NCI-H1048 (cell line): Measurements from ENCODE around the gene FAF2.

Experiments
- DNase-seq: peaks from one replicate; lab custom pipeline; 2025; lab: John Stamatoyannopoulos, UW

Gene FAF2

DNA sequence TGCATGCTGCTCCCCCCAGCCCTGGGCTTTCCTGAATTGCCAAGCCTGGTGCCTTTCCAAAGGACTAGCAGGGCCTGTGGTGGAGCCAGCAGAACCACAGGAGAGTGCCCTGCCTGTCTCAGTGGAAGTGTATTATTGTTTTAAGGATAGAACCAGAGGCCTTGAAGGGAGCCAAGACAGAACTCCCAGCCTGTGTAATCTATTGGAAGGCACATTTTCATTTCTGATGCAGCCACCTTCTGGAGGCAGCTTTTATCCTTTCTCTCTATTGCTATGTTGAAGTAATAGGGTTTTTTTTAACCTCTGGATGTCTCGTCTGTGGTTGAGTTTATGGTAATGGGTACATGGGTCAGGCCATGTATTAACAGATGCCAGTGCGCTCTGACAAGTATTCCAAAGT, 59.7 kb downstream of the FAF2 start:
- DNase-seq, result no peak

DNA sequence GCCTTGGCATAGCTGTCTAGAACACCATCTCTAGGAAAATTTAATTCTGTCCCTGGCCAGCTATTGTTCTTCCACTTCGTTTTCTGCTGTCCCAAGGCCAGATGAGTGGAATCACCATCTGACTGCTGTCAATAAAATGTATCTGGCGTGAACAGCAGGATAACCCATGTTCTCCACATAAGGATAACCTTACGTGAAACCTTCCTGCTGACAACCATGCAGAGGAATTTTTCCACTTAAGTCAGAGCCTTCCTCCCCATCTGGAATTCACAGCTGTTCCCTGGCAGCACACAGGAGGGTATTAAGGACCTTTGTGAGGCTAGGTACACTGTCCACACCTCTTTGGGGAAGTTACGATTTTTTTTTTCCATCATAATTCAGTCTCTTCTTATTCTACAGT, 60.4 kb downstream of the FAF2 start:
- no peak for DNase-seq

- no peak for DNase-seq
Observed at GRCh38 chr5:176513788-176514187, 65.6 kb downstream of the FAF2 start.

- no peak for DNase-seq
Observed at GRCh38 chr5:176514244-176514950, 66.2 kb downstream of the FAF2 start.

- DNase-seq, result no peak
Observed at GRCh38 chr5:176515396-176515795, 67.2 kb downstream of the FAF2 start.

GRCh38 chr5:176517053-176517661, 69.0 kb downstream of the FAF2 start:
- DNase-seq, result no peak

GRCh38 chr5:176519810-176520720, 71.9 kb downstream of the FAF2 start:
- DNase-seq, result no peak

- no peak for DNase-seq
Observed at GRCh38 chr5:176521286-176521685, 73.1 kb downstream of the FAF2 start.

DNA sequence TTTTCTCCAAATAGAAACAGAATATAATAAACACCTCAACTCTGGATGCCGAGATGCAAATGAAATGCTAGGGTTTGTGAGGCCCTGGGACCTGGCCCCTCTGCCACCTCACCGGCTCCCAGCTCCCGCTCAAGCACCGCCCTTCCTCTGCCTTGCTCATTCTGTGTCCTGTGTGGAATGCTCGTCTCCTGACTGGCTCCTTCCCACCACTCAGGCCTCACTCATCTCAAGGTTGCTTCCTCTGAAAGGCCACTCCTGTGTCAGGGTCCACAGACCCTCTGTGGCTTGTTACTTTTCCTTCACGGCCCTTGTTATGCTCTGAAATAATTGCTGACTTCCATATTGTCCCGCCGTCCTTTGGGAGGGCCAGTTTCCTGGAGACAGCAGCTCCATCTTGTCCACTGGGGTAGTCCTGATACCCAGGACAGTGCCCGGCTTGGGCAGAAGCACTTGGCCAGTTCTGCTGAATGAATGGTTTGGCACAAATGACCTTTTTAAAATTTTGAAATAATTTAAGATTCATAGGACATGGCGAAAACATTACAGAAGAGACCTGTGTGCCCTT, 73.6 kb downstream of the FAF2 start:
- DNase-seq, result no peak

DNA sequence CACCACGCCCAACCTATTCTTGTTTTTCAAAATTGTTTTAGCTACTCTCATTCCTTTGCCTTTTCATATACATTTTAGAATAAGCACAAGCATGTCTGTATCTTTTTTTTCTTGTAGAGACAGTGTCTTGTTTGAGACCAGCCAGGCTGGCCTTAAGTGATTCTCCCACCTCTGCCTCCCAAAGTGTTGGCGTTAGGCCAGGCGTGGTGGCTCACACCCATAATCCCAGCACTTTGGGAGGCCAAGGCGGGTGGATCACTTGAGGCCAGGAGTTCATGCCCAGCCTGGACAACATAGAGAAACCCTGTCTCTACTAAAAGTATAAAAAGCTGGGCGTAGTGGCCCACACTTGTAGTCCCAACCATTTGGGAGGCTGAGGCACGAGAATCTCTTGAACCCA, 76.0 kb downstream of the FAF2 start:
- DNase-seq, result no peak

DNA sequence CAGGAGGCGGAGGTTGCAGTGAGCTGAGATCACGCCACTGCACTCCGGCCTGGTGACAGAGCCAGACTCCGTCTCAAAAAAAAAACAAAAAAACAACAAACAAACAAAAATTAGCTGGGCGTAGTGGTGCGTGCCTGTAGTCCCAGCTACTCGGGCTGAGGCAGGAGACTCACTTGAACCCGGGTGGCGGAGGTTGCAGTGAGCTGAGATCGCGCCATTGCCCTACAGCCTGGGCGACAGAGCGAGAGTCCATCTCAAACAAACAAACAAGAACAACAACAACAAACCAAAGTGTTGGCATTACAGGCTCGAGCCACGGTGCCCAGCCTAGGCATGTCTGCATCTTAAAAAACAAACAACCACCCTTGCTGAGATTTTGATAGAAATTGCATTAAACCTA, 76.8 kb downstream of the FAF2 start:
- no peak for DNase-seq

DNA sequence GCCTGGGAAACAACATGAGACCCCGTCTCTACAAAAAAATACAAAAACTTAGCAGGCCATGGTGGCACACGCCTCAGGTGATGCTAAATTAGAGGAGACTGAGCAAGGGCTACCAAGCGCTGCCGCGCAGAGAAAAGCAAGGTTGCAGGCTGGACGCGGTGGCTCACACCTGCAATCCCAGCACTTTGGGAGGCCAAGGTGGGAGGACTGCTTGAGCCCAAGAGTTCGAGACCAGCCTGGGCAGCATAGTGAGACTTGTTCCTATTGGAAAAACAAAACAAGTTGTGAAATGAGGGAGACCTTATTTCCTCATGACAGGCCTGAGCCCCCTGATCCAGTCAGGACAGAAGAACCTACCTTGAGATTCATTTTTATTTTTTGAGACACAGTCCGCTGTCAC, 77.5 kb downstream of the FAF2 start:
- DNase-seq, result no peak

GRCh38 chr5:176526462-176526861, 78.3 kb downstream of the FAF2 start:
- no peak for DNase-seq

- DNase-seq, result no peak
Observed at GRCh38 chr5:176527246-176528222, 79.3 kb downstream of the FAF2 start.

DNA sequence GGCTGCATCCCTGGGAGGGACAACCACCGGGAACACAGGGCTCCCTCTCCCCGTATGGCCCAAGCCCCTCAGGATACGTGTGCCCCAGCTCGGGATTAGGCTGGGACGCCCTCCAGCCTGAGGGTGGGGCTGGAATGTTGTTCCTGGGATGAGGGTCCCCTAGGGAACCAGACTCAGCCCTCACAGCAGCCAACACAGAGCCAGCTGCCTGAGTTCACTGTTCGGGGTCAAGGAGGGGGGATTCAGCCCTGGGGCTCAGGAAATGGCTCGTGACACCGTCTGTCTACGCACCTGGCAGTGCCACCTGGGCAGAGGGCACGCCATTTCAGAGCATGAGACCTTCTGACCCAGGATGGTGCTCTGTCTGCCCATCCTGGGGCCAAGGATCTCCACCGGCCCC, 80.1 kb downstream of the FAF2 start:
- no peak for DNase-seq

DNA sequence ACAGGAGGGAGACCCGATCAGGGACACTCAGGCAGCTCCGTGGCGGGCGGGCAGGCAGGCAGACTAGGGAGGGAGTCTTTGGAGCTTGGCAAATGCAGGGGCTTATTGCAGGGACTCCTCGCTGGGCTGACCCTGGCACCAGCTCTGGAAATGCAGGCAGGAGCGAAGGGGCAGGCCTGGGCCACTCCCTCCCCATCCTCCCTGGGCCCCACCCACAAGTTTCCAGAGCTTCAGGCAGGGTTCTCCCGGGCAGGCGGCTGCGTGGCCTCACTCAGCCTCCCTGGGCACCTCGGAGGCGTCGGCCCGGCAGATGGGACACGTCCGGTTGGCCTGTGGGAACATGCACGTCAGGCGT, 80.6 kb downstream of the FAF2 start:
- DNase-seq, result no peak

DNA sequence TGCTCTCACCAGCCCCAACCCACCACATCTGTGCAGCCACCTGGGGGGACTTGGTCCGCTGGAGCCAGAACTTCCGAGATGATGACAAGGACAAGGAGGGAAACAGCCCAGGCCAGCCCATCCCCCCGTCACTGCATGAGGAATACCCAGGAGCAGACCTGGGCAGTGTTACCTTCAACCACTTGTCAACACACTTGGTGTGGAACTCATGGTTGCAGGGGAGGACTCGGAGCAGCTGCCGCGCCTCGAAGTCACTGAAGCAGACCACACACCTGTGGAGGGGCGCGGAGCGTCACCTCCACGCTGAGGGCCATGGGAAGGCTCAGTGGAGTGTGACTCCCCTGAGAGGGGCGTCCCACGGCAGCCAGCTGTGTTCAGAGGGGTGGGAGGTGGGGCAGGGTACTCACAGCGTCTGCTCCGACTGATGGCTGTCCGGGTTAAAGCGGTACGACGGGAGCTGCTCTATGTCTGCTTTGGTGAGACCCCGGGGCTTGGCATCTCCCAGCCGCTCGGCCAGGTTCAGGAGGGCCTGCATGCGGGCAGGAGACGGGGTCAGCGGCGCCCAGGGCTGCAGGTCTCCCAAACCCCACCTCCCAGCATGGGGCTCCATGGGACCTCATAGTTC, 81.0 kb downstream of the FAF2 start:
- no peak for DNase-seq

- DNase-seq, result no peak
Observed at GRCh38 chr5:176529741-176530141, 81.6 kb downstream of the FAF2 start.

- DNase-seq, result no peak
Observed at GRCh38 chr5:176530393-176530982, 82.3 kb downstream of the FAF2 start.
